ENCODE measurements around the gene ARFGEF2. TPM values are rescaled to one million over a fixed set of nuclear protein-coding genes. Genes with fewer than 3 reads are reported as not detected.

ARFGEF2 gene
- total RNA-seq, 1 donor from 2014 or later = 32.5 TPM

- Mint-ChIP-seq H3K9me3 (ENCODE audit: unreplicated experiment) (no peaks in the 10 kb centered on the region), H3K27me3 (ENCODE audit: unreplicated experiment) (peaks cover 16% of the 10 kb centered on the region), H3K4me3 (ENCODE audit: unreplicated experiment) (no peak overlapping the region), H3K36me3 (ENCODE audit: unreplicated experiment) (no peaks in the 10 kb centered on the region), H3K27ac (ENCODE audit: unreplicated experiment) (no peak overlapping the region), H3K4me1 (ENCODE audit: unreplicated experiment) (peaks cover 9% of the 10 kb centered on the region)
- DNase-seq (ENCODE audit: extremely low spot score, unreplicated experiment) = no peak
- no peak for TF ChIP-seq CTCF (IDR thresholded peaks at IDR 0.05)
Observed at GRCh38 chr20:48916699-48917098, 4.8 kb upstream of the ARFGEF2 start.

DNA sequence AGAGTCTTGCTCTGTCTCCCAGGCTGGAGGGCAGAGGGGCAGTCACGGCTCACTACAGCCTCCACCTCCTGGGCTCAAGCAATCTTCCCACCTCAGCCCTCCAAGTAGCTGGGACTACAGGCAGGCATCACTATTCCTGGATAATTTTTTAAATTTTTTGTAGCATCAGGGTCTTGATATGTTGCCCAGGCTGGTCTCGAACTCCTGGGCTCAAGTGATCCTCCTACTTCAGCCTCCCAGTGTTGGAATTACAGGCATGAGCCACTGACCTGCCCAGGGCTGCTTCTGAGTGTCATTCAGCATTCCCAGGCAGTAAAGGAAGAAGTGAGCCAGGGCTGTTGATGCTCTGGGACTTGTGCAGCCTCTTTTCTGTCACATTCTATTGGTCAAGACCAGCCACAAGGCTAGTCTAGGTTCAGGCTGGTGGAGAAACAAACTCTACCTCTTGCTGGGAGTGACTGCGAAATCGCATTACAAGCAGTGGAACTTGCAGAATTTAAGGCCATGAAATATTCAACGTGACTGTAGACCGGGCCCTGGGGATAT is 2.1 kb upstream of the ARFGEF2 start:
- Mint-ChIP-seq H3K27me3 (ENCODE audit: unreplicated experiment) (peaks cover 12% of the 10 kb centered on the region), H3K27ac (ENCODE audit: unreplicated experiment) (no peak overlapping the region), H3K4me1 (ENCODE audit: unreplicated experiment) (peaks cover 28% of the 10 kb centered on the region), H3K9me3 (ENCODE audit: unreplicated experiment) (no peaks in the 10 kb centered on the region), H3K36me3 (ENCODE audit: unreplicated experiment) (no peaks in the 10 kb centered on the region), H3K4me3 (ENCODE audit: unreplicated experiment) (no peak overlapping the region)
- DNase-seq (ENCODE audit: extremely low spot score, unreplicated experiment) = no peak
- TF ChIP-seq CTCF (IDR thresholded peaks at IDR 0.05) = no peak

GRCh38 chr20:48919882-48920526 is 1.5 kb upstream of the ARFGEF2 start:
- no peak for DNase-seq (ENCODE audit: extremely low spot score, unreplicated experiment)
- peak overlapping the region; percentile 88 for H3K4me3 Mint-ChIP-seq (ENCODE audit: unreplicated experiment)
- H3K27me3 Mint-ChIP-seq (ENCODE audit: unreplicated experiment) = peaks cover 12% of the 10 kb centered on the region
- H3K36me3 Mint-ChIP-seq (ENCODE audit: unreplicated experiment) = no peaks in the 10 kb centered on the region
- H3K9me3 Mint-ChIP-seq (ENCODE audit: unreplicated experiment) = no peaks in the 10 kb centered on the region
- H3K27ac Mint-ChIP-seq (ENCODE audit: unreplicated experiment) = peak overlapping the region; percentile 92
- TF ChIP-seq CTCF (IDR thresholded peaks at IDR 0.05) = no peak
- peaks cover 28% of the 10 kb centered on the region for H3K4me1 Mint-ChIP-seq (ENCODE audit: unreplicated experiment)

DNA sequence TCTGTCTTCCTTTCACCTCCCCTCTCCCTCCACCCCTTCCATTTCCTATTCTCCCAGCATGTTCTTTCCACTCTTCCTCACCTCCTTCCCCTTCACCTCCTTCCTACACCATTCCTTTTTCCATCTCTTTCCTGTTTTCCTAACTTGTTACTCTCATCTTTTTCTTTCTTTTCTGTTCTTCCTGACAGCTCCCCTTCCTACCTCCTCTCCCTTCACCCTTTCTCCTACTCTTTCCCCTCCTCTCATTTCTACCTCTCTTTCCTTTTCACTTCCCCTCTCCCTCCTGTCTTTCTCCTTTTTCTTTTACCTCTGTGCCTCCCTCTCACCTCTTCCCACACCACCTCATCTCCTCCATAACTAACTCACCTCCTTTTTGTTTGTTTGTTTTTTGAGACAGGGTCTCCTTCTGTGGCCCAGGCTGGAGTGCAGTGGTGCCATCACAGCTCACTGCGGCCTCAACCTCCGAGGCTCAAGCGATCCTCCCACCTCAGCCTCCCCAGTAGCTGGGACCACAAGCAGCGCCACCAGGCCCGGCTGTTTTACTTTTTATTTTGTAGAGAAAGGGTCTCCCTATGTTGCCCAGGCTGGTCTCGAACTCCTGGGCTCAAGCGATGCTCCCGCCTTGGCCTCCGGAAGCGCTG is 864 bp upstream of the ARFGEF2 start:
- TF ChIP-seq CTCF (IDR thresholded peaks at IDR 0.05) = no peak
- no peak for DNase-seq (ENCODE audit: extremely low spot score, unreplicated experiment)
- H3K9me3 Mint-ChIP-seq (ENCODE audit: unreplicated experiment) = no peaks in the 10 kb centered on the region
- peak overlapping the region; percentile 92 for H3K27ac Mint-ChIP-seq (ENCODE audit: unreplicated experiment)
- H3K27me3 Mint-ChIP-seq (ENCODE audit: unreplicated experiment) = peaks cover 12% of the 10 kb centered on the region
- peaks cover 28% of the 10 kb centered on the region for H3K4me1 Mint-ChIP-seq (ENCODE audit: unreplicated experiment)
- no peaks in the 10 kb centered on the region for H3K36me3 Mint-ChIP-seq (ENCODE audit: unreplicated experiment)
- peak overlapping the region; percentile 88 for H3K4me3 Mint-ChIP-seq (ENCODE audit: unreplicated experiment)

Measured in osteocyte (in vitro differentiated cells).